AG09309 (cell line): ENCODE measurements around the gene DUOXA2.

ENCODE experiments used
- DNase-seq: peaks from one replicate; pipeline ENCODE4 v3.0.0-alpha.2; 2010; ENCODE audit warnings: low read depth
- H3K4me3 ChIP-seq: 2 replicates; pipeline ENCODE4 v1.5.1; 2011; ENCODE audit warnings: mild to moderate bottlenecking, low read depth, low read length, moderate library complexity; ENCODE audit not compliant: control insufficient read depth
- TF ChIP-seq, protein P1 (sequence below): IDR thresholded peaks from 2 replicates; pipeline ENCODE4 v1.5.1; 2011; ENCODE audit warnings: mild to moderate bottlenecking, low read depth, low read length, inconsistent platforms; ENCODE audit not compliant: insufficient read depth, control insufficient read depth; ENCODE audit errors: missing control alignments

DUOXA2 gene

DNA sequence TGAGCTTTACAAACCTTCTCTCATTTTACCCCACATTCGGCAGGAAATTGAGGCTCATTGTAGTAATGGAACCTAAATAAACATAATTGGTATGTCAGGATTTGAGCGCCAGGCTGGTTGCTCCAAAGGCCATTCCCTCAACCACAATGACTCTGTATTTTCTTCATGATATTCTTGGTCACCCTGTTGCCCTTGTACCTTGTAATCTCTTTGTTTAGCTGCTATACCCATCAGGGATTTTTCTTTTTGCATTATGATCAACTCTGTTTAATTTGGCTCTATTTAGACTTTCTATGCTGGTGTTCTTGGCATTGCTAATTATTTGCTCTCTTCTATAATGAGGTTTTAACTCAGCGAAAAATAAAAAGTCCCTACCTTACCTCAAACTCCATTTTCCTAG is 30.0 kb upstream of the DUOXA2 start:
- H3K4me3 ChIP-seq, result no peak overlapping the region
- no peak for DNase-seq
- TF ChIP-seq, protein P1, sequence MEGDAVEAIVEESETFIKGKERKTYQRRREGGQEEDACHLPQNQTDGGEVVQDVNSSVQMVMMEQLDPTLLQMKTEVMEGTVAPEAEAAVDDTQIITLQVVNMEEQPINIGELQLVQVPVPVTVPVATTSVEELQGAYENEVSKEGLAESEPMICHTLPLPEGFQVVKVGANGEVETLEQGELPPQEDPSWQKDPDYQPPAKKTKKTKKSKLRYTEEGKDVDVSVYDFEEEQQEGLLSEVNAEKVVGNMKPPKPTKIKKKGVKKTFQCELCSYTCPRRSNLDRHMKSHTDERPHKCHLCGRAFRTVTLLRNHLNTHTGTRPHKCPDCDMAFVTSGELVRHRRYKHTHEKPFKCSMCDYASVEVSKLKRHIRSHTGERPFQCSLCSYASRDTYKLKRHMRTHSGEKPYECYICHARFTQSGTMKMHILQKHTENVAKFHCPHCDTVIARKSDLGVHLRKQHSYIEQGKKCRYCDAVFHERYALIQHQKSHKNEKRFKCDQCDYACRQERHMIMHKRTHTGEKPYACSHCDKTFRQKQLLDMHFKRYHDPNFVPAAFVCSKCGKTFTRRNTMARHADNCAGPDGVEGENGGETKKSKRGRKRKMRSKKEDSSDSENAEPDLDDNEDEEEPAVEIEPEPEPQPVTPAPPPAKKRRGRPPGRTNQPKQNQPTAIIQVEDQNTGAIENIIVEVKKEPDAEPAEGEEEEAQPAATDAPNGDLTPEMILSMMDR, result no peak

DNA sequence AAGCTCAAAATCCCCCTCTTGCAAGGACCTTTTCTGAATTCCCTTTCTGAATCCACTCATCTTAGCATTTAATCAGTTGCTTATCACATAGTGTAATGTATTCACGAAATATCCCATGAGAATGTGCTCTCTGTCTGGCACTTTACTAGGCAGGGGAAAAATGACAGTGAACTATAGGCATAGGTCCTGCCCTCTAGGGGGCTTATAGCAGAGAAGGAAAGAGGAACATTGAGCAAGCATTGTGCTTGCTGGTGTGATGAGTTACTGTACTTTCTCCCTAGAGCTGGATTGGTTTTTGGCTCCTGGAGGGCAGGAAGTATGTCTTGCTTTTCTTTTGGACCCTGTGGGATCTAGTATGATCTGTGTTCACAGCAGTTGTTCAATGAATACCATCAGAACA is 26.6 kb upstream of the DUOXA2 start:
- no peak overlapping the region for H3K4me3 ChIP-seq
- DNase-seq, result no peak
- TF ChIP-seq, protein P1, result no peak

DNA sequence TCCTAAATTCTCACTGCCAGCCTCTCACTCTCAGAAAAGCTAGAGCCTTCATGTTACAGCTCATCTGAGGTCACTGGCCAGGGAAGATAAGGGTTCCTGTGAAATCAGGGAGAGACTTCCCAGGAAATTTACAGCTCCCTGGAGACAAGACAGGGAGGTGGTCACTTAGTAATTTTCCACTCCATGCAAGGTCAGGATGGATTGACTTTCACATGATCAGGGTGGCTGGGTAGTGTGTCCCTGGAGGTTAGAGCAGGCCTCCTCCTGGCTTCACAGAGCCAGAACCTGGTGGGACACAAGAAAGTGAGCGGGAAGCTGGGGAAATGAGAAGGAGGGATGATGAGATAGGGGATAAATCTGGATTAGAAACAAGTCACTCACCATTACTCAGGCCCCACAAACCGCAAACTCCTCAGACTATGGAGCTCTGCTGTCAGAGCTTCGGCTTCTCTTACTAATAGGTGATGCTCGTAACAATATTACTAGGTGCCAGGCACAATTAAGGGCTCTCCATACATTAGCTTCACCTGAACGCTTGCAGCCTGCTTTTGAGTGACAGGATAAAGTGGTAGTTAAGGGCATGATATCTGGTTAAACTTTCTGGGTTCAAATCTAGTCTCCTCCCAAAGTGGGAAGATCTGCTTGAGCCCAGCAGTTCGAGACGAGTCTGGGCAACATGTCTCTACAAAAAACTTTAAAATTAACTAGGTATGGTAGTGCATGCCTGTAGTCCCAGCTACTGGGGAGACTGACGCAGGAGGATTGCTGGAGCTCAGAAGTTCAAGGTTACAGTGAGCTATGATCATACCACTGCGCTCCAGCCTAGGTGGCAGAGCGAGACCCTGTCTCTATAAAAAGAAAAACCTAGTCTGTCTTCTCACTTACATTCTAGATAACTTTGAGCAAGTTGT is 25.1 kb upstream of the DUOXA2 start:
- peak; percentile 4 for DNase-seq
- H3K4me3 ChIP-seq, result no peak overlapping the region
- TF ChIP-seq, protein P1, result no peak

DNA sequence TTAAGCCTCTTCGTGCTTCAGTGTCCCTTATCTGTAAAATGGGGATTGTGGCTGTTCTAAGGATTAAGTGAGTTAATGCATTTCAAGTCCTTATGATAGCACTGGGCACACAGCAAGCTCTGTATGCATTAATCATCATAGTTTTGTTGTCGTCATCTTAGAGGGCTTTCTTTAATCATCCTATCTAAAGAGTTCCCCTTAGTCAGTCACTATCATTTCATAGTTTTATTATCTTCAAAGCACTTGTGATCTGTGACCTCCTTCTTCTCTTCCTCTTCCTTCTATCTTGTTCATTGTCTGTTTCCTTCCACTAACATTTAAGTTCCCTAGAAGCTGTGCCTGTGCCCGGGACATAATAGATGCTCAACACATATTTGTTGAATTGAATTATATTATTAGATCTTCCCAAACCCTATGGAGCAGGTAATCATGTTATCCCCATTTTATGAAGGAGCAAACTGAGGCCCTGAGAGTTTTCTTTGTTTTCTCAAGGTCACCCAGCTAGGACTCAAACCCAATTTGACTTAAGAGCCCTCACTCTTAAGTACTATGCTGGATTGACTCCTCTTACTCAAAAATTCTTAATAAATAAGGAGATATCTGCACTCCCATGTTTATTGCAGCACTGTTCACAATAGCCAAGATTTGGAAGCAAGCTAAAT is 24.3 kb upstream of the DUOXA2 start:
- H3K4me3 ChIP-seq, result no peak overlapping the region
- TF ChIP-seq, protein P1, result no peak
- no peak for DNase-seq

DNA sequence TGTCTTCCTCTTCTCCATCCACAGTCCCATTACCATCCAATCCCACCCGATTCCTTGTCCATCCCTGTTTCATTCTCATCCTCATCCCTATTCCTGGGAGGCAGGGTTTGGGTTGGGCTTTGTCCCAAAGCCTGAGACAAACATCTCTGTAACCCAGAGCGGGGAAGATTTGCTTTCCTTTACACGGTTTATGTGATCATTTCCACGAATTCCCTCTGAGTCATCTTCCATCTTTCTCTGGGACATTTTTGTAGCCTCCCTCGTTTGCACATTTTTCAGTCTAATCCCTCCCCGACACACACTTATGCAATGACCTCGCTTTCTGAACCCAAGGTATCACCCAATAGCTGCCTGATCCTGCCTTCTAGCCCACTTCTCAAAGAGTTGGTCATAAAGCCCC is 23.0 kb upstream of the DUOXA2 start:
- peak; percentile 17 for DNase-seq
- TF ChIP-seq, protein P1, result no peak
- no peak overlapping the region for H3K4me3 ChIP-seq

DNA sequence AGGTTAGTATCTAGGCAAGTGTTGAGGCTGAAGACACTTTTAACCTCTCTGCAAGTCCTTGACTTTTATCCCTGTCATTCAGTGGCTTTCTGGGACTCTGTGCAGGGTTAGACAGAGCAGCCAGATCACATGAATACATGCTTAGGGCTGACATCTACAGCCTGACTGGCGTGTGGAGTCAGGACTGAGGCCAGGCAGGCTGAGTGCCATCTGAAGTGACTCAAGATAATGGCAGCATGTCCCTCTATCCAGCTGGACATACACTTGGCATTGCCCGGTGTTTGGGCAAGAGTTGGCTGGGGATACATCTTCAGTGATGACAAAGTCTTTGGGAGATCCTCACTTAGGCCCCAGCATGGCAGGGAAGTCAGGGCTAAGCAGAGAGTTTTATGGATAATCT is 22.6 kb upstream of the DUOXA2 start:
- H3K4me3 ChIP-seq, result no peak overlapping the region
- DNase-seq, result no peak
- TF ChIP-seq, protein P1, result no peak
